ENCODE data around the gene SLC9A9.
"Not testable (repeated sequence)": the region's sequence is repeated elsewhere in the genome, so short reads cannot be mapped to it uniquely, and the experiment has no call there.

The SLC9A9 gene

DNA sequence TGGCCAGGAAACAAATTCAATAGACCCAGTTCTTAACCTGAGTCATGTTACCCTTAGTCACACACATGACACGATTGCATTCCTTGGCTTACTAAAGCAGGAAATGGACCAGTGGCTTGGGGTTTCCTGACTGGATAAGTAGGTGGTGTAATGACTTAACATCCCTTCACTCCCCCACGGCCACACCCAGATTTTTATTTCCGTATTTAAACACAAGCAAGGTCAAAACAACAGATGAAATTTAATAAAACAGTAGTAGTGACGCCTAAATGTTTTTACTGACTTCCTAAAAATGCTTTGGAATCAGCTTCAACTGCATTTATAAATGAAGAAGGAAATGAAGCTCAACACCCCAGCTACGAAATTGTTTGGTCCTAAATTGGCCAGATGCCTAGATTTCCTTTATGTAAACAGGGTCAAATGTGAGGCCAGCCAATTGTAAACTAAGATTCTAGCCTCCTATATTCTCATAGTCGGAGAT, 404.4 kb downstream of the SLC9A9 start:
- Histone ChIP-seq H3K4me1 (ENCODE audit: control insufficient read depth, insufficient read depth, low read length) (no peaks in the 10 kb centered on the region), H3K9me3 (ENCODE audit: control insufficient read depth, insufficient read depth, low read length) (no peaks in the 10 kb centered on the region), H3K36me3 (ENCODE audit: control insufficient read depth, insufficient read depth, low read length) (no peaks in the 10 kb centered on the region), H3K27ac (ENCODE audit: low read length) (no peak overlapping the region), H3K4me3 (ENCODE audit: low read length) (no peak overlapping the region), H3K27me3 (ENCODE audit: control insufficient read depth, insufficient read depth, low read length) (no peaks in the 10 kb centered on the region)
- no peak for DNase-seq (ENCODE audit: low read depth, low spot score)
- WGBS (ENCODE audit: insufficient coverage, insufficient read length), result no CpG with 5 or more reads among the region's 6 CpGs

DNA sequence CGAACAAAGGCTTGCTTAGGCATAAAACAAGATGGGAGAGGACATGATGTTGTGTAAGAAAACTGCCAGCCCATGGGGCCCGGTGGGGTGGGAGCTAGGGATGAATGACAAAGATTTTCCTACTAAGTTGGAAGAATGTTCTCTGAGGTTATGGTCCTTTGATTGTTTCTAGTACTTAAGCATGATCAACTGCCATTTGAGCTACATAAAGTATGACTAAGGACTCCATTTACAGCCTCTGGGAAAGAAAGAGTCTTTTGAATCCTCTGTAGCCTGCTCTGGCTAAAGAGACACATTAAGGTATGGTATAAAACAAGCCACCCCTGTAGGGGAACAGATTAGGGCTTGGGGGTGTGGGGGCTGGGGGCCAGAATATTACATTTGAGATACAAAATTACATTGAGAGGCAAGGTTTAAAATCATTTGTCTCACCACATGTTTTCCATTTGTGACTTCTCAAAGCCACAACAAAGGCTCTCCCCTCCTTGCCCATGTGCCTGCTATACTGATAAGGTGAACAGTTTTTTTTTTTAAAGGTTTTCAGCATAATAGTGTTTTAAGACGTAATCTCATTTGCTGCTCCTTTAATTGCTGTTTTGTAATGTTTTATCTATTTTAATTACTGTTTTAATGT, 405.3 kb downstream of the SLC9A9 start:
- no peaks in the 10 kb centered on the region for H3K9me3 ChIP-seq (ENCODE audit: control insufficient read depth, insufficient read depth, low read length)
- no peak for DNase-seq (ENCODE audit: low read depth, low spot score)
- WGBS (ENCODE audit: insufficient coverage, insufficient read length), result no CpG with 5 or more reads among the region's 3 CpGs
- no peaks in the 10 kb centered on the region for H3K27me3 ChIP-seq (ENCODE audit: control insufficient read depth, insufficient read depth, low read length)
- H3K27ac ChIP-seq (ENCODE audit: low read length), result no peak overlapping the region
- no peaks in the 10 kb centered on the region for H3K4me1 ChIP-seq (ENCODE audit: control insufficient read depth, insufficient read depth, low read length)
- H3K36me3 ChIP-seq (ENCODE audit: control insufficient read depth, insufficient read depth, low read length), result no peaks in the 10 kb centered on the region
- H3K4me3 ChIP-seq (ENCODE audit: low read length), result no peak overlapping the region

DNA sequence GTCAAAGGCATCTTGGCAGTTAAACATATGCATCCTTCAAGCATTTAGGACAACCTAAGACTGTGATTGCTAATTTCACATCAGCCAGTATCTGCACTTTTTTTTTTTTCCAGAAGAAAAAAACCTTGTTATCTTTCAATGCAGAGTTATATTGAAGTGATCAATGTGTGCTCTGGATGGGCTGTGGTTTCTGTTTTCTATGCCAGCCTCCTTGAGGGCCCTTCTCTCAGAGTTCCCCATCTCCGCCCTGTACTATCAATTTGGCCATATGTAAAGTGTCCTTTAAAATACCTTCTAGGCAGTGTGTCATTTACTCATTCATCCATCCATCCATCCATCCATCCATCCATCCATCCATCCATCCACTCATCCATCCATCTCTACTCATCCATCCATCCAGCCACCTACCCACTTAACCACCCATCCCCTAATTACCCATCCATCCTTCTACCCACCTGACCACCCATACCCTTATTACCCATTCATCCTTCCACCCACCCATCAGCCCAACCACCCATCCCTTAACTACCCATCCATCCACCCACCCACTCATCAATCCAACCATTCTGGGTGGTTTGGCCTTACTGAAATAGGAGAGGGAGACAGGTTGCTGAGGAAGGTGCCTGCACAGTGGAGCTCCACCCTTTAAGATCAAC, 406.6 kb downstream of the SLC9A9 start:
- H3K27ac ChIP-seq (ENCODE audit: low read length), result no peak overlapping the region
- H3K4me3 ChIP-seq (ENCODE audit: low read length), result no peak overlapping the region
- DNase-seq (ENCODE audit: low read depth, low spot score), result no peak
- no peaks in the 10 kb centered on the region for H3K4me1 ChIP-seq (ENCODE audit: control insufficient read depth, insufficient read depth, low read length)
- no peaks in the 10 kb centered on the region for H3K9me3 ChIP-seq (ENCODE audit: control insufficient read depth, insufficient read depth, low read length)
- WGBS (ENCODE audit: insufficient coverage, insufficient read length), result no CpG with 5 or more reads among the region's 1 CpG
- H3K36me3 ChIP-seq (ENCODE audit: control insufficient read depth, insufficient read depth, low read length), result no peaks in the 10 kb centered on the region
- no peaks in the 10 kb centered on the region for H3K27me3 ChIP-seq (ENCODE audit: control insufficient read depth, insufficient read depth, low read length)

DNA sequence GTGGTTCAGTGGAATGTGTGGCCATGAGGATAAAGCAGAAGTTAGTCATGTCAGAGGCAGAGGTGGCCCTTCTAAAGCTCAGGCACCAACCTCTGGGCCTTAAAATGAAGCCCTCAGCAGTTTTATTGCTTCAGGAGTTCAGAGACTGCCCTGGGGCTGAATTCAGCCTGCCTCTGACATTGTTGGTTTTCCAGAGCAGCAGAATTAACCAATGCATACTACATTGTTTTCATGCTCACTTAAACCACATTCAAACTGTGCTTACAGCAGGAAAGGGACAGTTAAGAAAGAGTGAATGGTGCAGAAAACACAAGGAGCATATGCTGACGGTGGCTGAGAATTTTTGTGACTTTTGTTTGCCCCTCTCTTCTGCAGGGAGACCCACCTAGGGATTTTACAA, 408.5 kb downstream of the SLC9A9 start:
- DNase-seq (ENCODE audit: low read depth, low spot score), result no peak
- Histone ChIP-seq H3K36me3 (ENCODE audit: control insufficient read depth, insufficient read depth, low read length) (no peaks in the 10 kb centered on the region), H3K4me1 (ENCODE audit: control insufficient read depth, insufficient read depth, low read length) (no peaks in the 10 kb centered on the region), H3K27me3 (ENCODE audit: control insufficient read depth, insufficient read depth, low read length) (no peaks in the 10 kb centered on the region), H3K27ac (ENCODE audit: low read length) (no peak overlapping the region), H3K9me3 (ENCODE audit: control insufficient read depth, insufficient read depth, low read length) (no peaks in the 10 kb centered on the region), H3K4me3 (ENCODE audit: low read length) (no peak overlapping the region)
- no CpG with 5 or more reads among the region's 1 CpG for WGBS (ENCODE audit: insufficient coverage, insufficient read length)

DNA sequence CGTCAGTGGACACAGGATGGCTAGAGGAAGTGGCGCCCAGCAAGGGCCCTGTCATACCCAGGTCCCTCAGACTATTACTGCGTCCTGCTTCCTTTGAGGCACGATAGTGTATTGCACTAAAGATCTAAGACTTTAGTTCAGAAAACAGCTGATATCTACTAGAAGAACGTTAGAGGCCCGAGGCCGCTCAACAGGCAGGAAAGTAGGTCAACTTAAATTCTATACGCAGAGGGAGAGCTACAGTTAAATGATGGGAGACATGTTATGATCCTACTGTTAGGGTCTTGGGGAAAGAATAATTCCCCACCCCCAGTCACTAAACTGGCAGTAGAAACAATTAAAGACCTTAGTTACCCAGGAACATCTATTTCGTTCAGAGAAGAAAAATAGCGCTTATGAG, 410.9 kb downstream of the SLC9A9 start:
- Histone ChIP-seq H3K27me3 (ENCODE audit: control insufficient read depth, insufficient read depth, low read length) (no peaks in the 10 kb centered on the region), H3K4me3 (ENCODE audit: low read length) (no peak overlapping the region), H3K4me1 (ENCODE audit: control insufficient read depth, insufficient read depth, low read length) (no peaks in the 10 kb centered on the region), H3K36me3 (ENCODE audit: control insufficient read depth, insufficient read depth, low read length) (no peaks in the 10 kb centered on the region), H3K9me3 (ENCODE audit: control insufficient read depth, insufficient read depth, low read length) (no peaks in the 10 kb centered on the region), H3K27ac (ENCODE audit: low read length) (no peak overlapping the region)
- no peak for DNase-seq (ENCODE audit: low read depth, low spot score)
- no CpG with 5 or more reads among the region's 10 CpGs for WGBS (ENCODE audit: insufficient coverage, insufficient read length)

DNA sequence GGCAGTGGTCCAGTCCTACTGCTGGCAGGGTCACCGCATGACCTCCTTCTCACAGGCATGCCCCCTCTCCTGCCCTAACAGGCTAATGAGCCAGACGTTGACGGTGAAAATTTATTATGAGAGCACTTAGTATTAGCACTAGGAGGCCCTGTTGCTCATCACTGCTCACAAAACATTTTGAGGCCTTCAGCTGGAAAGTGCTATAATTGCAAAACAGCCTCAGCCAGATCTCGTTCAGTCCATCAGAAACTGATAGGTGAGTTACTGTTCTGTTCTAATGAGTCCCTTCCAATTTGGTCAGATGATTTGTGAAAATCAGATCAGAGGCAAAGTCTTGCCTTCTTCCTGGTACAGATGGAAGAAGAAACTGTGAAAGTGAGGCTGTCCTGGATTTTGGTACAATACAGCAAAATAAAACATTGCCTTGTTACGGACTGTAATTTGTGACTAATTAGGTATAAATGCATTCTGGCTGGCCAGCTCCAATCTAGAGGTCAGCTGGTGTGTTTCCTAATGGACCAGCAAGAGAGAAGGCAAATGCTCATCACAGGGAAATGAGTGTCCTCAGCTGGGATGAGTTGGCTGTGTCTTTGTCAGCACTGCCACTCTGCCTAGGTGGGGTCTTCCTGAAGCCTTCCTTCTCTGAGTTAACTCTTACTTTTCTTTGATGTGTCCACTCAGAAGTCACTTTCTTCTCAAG, 411.9 kb downstream of the SLC9A9 start:
- H3K27ac ChIP-seq (ENCODE audit: low read length), result no peak overlapping the region
- no peak overlapping the region for H3K4me3 ChIP-seq (ENCODE audit: low read length)
- no CpG with 5 or more reads among the region's 5 CpGs for WGBS (ENCODE audit: insufficient coverage, insufficient read length)
- no peak for DNase-seq (ENCODE audit: low read depth, low spot score)
- H3K9me3 ChIP-seq (ENCODE audit: control insufficient read depth, insufficient read depth, low read length), result no peaks in the 10 kb centered on the region
- H3K27me3 ChIP-seq (ENCODE audit: control insufficient read depth, insufficient read depth, low read length), result no peaks in the 10 kb centered on the region
- H3K4me1 ChIP-seq (ENCODE audit: control insufficient read depth, insufficient read depth, low read length), result no peaks in the 10 kb centered on the region
- H3K36me3 ChIP-seq (ENCODE audit: control insufficient read depth, insufficient read depth, low read length), result no peaks in the 10 kb centered on the region

DNA sequence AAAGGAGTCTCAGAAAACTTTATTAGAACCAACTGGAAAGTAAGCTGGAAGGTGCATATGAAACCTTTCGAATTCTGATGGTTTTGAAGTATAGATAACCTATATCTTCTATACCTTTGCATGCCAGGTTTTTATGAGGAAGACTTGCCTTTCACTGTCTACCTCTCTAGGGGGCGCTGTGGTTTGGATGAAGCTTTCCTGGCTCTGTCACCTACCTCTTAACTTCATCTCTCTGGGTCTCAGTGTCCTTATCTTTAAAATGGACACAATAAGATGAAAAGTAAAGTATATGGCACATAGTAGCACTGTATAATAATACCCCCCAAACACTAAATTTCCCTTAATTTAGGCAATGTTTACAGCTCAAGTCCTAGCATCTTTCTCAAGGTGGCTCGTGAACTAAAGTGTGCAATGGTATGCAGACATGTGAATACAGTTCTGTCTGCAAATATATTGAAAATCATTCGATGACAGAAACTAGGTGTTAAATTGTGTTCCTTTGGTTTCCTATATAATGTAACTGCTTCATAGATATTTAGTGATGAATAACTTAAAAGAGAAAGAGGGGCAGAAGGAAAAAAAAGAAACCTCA, 414.4 kb downstream of the SLC9A9 start:
- Histone ChIP-seq H3K4me1 (ENCODE audit: control insufficient read depth, insufficient read depth, low read length) (peaks cover 2% of the 10 kb centered on the region; the same call in 1 of the 2 replicates), H3K4me3 (ENCODE audit: low read length) (no peak overlapping the region), H3K9me3 (ENCODE audit: control insufficient read depth, insufficient read depth, low read length) (no peaks in the 10 kb centered on the region), H3K36me3 (ENCODE audit: control insufficient read depth, insufficient read depth, low read length) (no peaks in the 10 kb centered on the region), H3K27me3 (ENCODE audit: control insufficient read depth, insufficient read depth, low read length) (no peaks in the 10 kb centered on the region), H3K27ac (ENCODE audit: low read length) (no peak overlapping the region)
- DNase-seq (ENCODE audit: low read depth, low spot score), result peak; percentile 29
- WGBS (ENCODE audit: insufficient coverage, insufficient read length), result no CpG with 5 or more reads among the region's 4 CpGs

DNA sequence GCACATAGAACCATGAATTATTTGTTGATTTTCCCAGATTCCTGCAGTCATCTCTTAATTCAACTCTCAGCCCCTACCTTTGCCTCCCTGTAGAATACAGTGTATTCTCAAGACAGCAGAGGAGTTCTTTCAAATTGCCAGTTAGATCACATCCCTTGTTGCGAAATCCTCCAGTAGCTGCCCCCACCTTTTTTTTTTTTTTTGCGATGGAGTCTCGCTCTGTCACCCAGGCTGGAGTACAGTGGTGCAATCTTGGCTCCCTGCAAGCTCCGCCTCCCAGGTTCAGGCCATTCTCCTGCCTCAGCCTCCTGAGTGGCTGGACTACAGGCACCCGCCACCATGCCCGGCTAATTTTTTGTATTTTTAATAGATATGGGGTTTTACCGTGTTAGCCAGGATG, 417.0 kb downstream of the SLC9A9 start:
- H3K4me3 ChIP-seq (ENCODE audit: low read length); H3K27me3 ChIP-seq (ENCODE audit: control insufficient read depth, insufficient read depth, low read length); H3K27ac ChIP-seq (ENCODE audit: low read length); DNase-seq (ENCODE audit: low read depth, low spot score); H3K36me3 ChIP-seq (ENCODE audit: control insufficient read depth, insufficient read depth, low read length); H3K9me3 ChIP-seq (ENCODE audit: control insufficient read depth, insufficient read depth, low read length); H3K4me1 ChIP-seq (ENCODE audit: control insufficient read depth, insufficient read depth, low read length): not testable (repeated sequence)
- WGBS (ENCODE audit: insufficient coverage, insufficient read length), result no CpG with 5 or more reads among the region's 7 CpGs

DNA sequence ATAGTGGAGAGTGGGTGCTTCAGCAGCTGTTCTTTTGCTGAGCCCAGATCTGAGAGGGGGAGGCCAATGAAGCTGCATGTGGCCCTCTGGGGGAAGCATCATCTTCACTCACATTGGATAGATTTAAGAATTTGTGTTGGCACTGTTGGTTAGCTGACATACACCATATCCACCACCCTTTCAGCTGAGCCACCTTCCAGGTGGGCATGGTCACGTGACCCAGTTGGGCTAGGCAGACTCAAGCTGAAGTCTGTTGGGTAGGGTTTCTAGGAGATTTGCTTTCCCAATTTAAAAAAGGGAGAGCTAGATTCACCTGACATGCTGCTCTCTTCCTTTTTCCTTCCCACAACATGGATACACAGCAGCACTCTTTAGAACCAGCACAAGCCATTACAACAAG, 417.7 kb downstream of the SLC9A9 start:
- no peak overlapping the region for H3K27ac ChIP-seq (ENCODE audit: low read length)
- DNase-seq (ENCODE audit: low read depth, low spot score), result no peak

DNA sequence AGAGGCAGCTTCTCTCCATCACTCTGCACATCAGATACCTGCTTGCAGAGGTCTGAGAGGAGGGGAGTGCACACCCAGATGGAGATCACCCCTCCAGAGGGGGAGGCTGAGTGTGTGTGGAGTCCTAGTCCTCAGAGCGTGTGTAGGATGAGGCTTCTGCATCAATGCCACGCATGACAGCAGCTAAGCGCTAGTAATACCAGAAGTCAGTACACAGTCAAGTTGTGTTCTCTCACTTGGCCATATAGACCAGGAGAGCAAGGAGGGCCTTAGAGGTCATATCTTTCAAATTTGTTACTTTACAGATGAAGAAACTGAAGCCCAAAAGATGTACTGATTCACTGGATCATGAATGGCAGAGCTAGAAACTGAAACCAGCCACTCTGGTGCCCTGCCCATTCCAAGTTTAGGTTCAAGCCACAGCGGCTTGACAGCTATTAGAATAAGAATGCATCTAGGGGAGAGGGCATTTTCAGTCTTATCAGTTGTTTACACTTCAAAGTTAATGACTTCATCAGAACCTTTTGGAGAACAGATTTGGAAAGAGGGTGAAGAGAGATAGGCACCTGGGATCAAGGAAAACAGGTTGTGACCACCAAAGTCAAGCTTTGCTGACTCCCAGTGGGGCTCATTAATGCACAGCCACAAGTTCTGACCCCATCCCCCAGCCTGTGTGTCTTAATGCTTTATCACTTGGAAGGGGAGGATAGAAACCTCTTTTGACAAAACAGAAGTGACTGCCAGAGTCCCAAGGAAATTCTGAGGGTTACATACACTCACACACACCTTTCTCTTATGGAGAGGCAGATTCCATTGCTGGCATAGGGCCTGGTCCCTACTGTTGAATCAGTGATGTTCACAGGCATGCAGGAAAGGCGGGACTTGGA, 418.4 kb downstream of the SLC9A9 start:
- Histone ChIP-seq H3K4me1 (ENCODE audit: control insufficient read depth, insufficient read depth, low read length) (peaks cover 2% of the 10 kb centered on the region; the same call in 1 of the 2 replicates), H3K36me3 (ENCODE audit: control insufficient read depth, insufficient read depth, low read length) (no peaks in the 10 kb centered on the region), H3K27ac (ENCODE audit: low read length) (no peak overlapping the region), H3K27me3 (ENCODE audit: control insufficient read depth, insufficient read depth, low read length) (no peaks in the 10 kb centered on the region), H3K9me3 (ENCODE audit: control insufficient read depth, insufficient read depth, low read length) (no peaks in the 10 kb centered on the region), H3K4me3 (ENCODE audit: low read length) (no peak overlapping the region)
- no peak for DNase-seq (ENCODE audit: low read depth, low spot score)
- WGBS (ENCODE audit: insufficient coverage, insufficient read length), result no CpG with 5 or more reads among the region's 5 CpGs

More for the DNA sequence above, 417.7 kb downstream of the SLC9A9 start:
- Histone ChIP-seq H3K4me3 (ENCODE audit: low read length) (no peak overlapping the region), H3K9me3 (ENCODE audit: control insufficient read depth, insufficient read depth, low read length) (no peaks in the 10 kb centered on the region), H3K4me1 (ENCODE audit: control insufficient read depth, insufficient read depth, low read length) (peaks cover 2% of the 10 kb centered on the region; the same call in 1 of the 2 replicates), H3K27me3 (ENCODE audit: control insufficient read depth, insufficient read depth, low read length) (no peaks in the 10 kb centered on the region), H3K36me3 (ENCODE audit: control insufficient read depth, insufficient read depth, low read length) (no peaks in the 10 kb centered on the region)
- WGBS (ENCODE audit: insufficient coverage, insufficient read length), result no CpG with 5 or more reads among the region's 1 CpG
